HG02610 (cell line): ENCODE results near the gene FEZF1.
"Not testable (repeated sequence)": the region's sequence is repeated elsewhere in the genome, so short reads cannot be mapped to it uniquely, and the experiment has no call there.

Experiments
- ATAC-seq: cut with Tn5 transposase; IDR thresholded peaks from one replicate; pipeline ENCODE4 v1.9.1; 2021; ENCODE audit warnings: mild to moderate bottlenecking, moderate library complexity; ENCODE audit not compliant: unreplicated experiment

The FEZF1 gene

GRCh38 chr7:122309421-122309820 is 4.9 kb upstream of the FEZF1 start:
- ATAC-seq: no peak

- ATAC-seq: no peak
These were observed 2.7 kb upstream of the FEZF1 start for GRCh38 chr7:122307228-122307621.

GRCh38 chr7:122306320-122307227 is 2.0 kb upstream of the FEZF1 start:
- no peak for ATAC-seq

GRCh38 chr7:122305475-122306319 is 1.1 kb upstream of the FEZF1 start:
- no peak for ATAC-seq

GRCh38 chr7:122304996-122305421 is 459 bp upstream of the FEZF1 start:
- no peak for ATAC-seq

- ATAC-seq: no peak
These were observed 825 bp downstream of the FEZF1 start for GRCh38 chr7:122303531-122304318.

GRCh38 chr7:122302761-122303530 is 1.6 kb downstream of the FEZF1 start:
- ATAC-seq: no peak

GRCh38 chr7:122301858-122302760 is 2.4 kb downstream of the FEZF1 start:
- ATAC-seq: no peak

- ATAC-seq: no peak
These were observed 3.4 kb downstream of the FEZF1 start for GRCh38 chr7:122300956-122301833.

- no peak for ATAC-seq
These were observed 4.2 kb downstream of the FEZF1 start for GRCh38 chr7:122300211-122300932.

GRCh38 chr7:122299624-122300210 is 4.8 kb downstream of the FEZF1 start:
- no peak for ATAC-seq

- ATAC-seq: no peak
These were observed 5.9 kb downstream of the FEZF1 start for GRCh38 chr7:122298618-122299017.

- ATAC-seq: no peak
These were observed 6.4 kb downstream of the FEZF1 start for GRCh38 chr7:122298131-122298530.

GRCh38 chr7:122291189-122291588 is 13.4 kb downstream of the FEZF1 start:
- ATAC-seq: no peak

- no peak for ATAC-seq
These were observed 14.1 kb downstream of the FEZF1 start for GRCh38 chr7:122290476-122290875.

GRCh38 chr7:122289426-122289825 is 15.1 kb downstream of the FEZF1 start:
- no peak for ATAC-seq

GRCh38 chr7:122284608-122285007 is 19.9 kb downstream of the FEZF1 start:
- not testable (repeated sequence) for ATAC-seq
